GM21723 (cell line): ENCODE measurements around the gene NUDT16.

ENCODE experiments used
- ATAC-seq: cut with Tn5 transposase; IDR thresholded peaks from one replicate; pipeline ENCODE4 v1.9.1; 2021; ENCODE audit warnings: mild to moderate bottlenecking, moderate library complexity; ENCODE audit not compliant: unreplicated experiment

The NUDT16 gene

DNA sequence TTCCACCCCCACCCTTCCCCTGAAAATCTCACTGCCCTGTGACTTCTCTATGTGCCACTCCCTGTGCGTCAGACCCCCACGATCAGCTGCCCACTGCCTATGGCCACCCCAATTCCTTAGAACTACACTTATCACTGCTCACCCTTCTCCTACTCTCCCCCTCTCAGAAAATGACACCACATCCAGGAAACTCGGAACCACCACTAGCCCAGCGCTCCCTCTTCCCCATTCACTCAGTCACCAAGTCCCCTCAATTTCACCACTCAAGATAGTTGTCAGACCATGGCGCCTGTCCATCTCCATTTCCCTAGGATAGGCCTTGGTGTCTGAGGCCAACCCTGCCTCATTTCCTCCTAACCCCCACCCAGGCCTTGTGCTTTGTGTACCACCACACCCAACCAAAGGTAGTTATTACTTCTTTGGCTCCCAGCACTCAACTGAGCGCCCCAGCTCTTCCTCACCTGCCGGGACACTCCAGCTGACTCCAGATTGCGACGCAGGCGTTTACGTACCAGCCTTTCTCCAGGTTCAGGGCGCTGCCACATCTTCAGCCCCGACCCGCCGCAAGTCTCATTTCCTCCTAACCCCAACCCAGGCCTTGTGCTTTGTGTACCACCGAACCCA lies 641 bp upstream of the NUDT16 start:
- ATAC-seq = peak; percentile 23

DNA sequence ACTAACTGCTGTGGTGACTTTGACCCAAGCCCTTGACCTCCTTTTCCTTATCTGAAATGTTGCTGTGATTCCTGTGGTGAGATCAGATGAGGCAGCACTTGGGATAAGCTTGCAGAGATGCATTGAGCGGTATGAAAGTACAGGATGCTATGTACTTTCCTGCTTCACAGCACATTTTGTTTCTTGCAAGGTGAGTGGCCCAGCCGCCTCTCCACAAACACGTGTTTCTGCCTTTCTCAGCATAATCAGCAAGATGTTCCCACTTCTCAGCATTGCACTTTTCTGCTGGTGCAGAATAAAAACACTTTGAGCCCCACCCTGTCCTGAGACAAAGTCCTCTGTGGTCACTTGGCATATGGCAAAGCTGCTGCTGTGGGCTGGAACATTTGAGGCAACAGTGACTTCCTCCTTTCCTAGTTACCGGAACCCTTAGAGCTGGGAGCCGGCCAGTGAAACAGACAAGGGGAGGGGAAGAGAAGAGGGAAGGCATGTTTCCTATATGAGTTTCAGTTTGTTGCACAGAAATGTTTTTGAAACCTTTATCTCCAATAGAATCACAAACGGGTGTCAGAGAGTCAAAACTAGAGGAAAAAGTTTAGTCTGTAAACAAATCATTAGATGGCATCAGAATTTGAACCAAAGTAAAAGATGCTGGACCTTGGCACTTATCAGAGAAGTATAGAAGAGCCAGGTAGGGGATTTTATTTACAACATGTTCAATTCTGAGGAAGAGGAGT lies 5.0 kb downstream of the NUDT16 start:
- ATAC-seq = no peak

DNA sequence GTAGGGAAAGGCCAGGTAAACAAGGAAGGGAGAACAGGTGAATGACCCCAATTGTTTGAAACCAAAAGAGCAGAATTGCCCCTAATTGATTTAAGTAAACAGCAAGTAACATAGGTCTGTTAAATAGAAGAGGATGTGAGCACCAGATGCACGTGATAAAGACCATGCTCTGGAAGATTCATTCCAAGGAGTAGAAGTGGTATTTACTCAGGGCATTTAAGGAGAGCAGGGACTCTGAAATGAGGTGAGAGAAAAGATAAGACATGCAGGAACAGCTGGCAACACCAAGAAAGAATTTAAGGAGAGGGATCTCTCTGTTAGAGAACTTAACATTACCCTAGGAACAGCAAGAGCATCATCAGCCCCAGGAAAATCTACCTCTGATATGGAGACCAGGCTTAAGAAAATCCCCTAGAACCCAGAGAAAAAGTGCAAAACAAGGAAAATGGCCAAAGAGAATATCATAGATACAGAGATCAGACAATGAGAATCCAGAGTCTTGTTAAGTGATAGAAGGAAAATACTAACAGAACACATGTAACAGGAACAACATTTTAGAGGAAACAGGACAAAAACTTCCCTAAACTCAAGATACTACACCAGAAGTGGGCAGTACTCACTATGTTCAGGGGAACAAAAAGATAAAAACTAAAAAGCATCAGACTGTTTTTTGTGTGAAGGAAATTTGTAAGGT lies 6.4 kb downstream of the NUDT16 start:
- ATAC-seq = no peak

DNA sequence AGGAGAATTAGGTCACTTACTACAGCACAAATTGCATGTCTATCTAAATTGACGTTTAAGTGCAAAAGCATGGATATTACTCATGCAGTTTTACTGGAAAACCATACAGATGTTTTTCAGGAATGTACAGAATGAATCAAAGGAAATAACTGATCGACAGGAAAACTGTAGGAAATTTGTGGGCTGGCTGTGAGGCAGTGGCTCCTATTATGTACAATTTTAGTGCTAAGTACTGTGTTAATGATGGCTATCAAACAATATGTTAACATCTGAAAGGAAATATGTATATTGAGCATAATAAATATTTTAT lies 6.9 kb downstream of the NUDT16 start:
- no peak for ATAC-seq

DNA sequence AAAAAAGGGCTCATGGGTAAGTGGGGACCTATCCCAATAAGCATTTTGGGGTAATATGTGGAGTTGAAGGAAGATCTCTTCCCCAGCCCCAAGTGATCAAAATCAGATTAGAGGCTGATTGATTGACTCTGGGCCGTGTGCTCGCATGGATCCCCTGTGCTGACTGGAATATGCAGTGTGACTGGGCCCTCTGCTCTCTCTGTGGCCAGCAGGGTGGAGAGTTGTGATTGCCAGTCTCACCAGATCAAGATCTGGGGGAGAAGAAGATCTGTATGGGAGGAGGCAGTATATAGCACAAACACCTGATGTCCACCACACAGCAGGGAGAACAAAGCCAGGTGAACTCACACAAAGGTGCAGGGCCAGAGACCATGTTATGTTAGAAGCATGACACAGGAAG lies 8.8 kb downstream of the NUDT16 start:
- ATAC-seq = no peak

DNA sequence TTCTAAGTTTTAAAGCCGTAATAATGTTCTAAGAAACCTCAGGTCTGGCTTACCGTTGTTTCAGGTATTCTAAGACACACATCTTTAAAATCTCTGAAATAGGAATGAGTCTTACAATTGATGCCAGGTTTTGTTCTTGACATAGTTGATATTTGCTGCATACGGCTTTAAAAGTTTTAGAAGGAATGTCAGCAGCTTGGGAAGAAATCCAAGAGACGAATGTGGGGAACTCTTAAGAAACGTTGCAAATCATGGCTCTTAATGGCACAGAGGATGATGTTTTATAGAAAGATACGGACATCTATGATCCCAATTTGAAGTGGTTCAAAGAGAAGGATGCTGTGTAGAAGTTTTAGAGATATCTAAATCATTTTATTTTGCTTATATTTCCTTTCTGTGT lies 11.5 kb downstream of the NUDT16 start:
- ATAC-seq = no peak

- ATAC-seq = no peak
These were observed 12.3 kb downstream of the NUDT16 start for GRCh38 chr3:131393868-131394267.

- no peak for ATAC-seq
These were observed 12.8 kb downstream of the NUDT16 start for GRCh38 chr3:131394400-131394799.

- ATAC-seq = no peak
These were observed 14.6 kb downstream of the NUDT16 start for GRCh38 chr3:131396170-131396569.

DNA sequence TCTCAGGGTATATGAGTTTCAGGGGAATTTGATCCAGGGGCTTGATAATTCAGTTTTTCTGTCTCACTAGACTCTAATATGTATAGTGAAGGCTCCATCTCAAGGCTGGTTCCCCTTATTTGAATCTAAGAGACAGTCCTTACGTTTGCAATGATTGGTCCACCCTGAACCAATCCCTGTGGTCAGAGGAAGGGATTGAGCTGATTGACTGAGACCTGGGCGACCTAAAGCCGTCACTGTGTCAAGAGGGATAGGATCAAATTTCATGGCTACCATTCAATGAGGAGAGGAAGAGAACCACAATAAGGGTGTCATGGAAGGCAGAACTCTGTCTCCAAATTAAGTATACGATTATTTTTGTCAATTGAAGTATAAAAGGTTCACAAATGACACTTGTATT lies 16.3 kb downstream of the NUDT16 start:
- ATAC-seq = no peak

- ATAC-seq = no peak
These were observed 20.4 kb downstream of the NUDT16 start for GRCh38 chr3:131401978-131402377.

DNA sequence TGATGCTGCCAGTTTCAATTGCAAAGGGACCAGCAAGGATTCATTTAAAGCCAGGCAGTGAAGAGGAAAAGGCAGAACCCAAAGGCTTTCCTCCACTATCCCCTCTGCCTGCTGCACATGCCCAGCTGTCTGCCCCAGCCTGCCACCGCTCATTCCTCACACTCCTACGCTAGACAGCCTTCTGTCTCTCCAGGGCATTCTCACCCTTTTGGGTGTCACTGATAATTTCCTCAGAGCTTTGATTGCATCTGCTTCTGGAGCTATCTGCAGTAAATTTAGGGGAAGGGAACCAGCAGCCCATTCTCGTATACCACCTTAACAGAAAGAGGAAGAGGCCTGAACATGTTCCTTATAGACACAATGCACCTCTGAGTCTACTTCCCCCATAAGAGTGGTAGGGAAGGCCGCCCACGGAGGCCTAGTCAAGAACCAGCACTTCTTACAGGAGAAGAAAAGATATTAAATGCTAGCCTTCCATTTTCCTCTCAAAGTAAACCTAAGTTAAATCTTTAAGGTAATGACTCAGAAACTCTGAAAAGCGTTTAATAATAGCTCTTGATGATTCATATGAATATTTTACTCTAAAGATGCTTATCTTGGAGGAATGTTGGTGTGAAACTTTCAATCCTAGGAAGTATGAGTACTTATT lies 20.9 kb downstream of the NUDT16 start:
- no peak for ATAC-seq

DNA sequence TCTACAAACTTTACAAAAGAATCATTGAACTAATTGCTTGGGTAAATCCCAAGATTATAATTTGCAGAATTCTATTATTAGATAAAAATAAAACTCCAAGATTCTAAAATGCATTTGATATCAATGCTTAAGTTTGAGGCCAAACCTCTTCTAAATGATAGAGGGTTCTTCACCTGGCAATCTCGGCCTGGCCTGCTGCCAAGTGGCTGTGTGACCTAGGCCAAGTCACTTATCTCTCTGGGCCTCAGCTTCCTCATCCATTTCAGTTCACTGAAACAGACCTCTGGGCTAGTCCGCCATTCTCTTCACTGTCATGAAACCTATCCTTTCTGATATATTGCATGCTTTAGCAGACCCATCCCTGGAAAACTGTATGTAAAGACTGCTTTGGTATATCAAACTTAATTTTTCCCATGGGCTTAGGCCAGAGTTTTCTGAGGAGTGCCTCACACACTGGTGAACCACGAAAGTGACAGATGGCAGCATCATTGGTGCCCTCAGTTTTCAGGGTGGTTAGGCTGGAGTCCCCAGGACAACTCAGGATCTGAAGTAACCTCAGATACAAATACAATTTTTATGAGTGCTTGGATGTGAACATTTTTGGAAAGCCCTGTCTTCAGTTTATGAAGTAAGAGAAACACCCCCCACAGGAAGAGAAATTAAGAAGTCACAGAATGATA lies 21.8 kb downstream of the NUDT16 start:
- no peak for ATAC-seq

DNA sequence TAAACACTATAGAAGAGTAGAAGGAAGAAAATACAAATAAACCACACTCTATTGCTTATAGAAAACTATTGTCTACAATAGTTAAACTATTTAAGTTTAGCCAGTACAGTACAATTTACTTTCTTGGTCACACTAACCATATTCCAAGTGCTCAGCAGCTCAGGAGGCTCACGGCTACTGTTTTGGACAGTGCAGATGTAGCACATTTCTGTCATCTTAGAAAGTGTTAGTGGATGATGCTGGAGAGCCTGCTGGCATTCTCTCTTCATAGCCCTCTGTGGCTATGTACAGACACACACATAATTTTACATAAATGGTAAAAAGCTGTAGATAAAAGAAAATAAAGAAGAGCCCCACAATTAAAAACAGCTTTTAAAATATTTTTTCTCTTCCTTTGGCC lies 23.8 kb downstream of the NUDT16 start:
- ATAC-seq = no peak

DNA sequence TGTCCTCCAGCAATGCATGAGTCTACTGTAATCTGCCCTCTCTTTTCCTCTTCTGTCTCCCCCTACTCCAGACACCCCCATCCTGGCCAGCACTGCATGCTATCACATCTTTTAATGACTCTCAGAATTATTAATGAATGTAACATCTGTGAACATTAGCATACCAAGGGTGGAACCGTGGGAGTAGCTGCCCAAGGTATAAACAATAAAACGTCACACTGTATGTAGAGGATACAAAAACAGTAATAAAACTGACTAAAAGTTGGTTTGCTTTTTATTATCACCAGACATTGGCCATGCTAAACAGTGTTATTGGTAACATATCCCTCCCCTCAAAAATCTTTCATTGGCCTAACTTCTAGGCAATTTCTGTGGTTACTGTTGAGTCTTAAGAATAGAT lies 24.7 kb downstream of the NUDT16 start:
- no peak for ATAC-seq

- ATAC-seq = no peak
These were observed 36.2 kb downstream of the NUDT16 start for GRCh38 chr3:131417751-131418150.

- no peak for ATAC-seq
These were observed 39.7 kb downstream of the NUDT16 start for GRCh38 chr3:131421301-131421700.

GRCh38 chr3:131421957-131422498 lies 40.5 kb downstream of the NUDT16 start:
- no peak for ATAC-seq

DNA sequence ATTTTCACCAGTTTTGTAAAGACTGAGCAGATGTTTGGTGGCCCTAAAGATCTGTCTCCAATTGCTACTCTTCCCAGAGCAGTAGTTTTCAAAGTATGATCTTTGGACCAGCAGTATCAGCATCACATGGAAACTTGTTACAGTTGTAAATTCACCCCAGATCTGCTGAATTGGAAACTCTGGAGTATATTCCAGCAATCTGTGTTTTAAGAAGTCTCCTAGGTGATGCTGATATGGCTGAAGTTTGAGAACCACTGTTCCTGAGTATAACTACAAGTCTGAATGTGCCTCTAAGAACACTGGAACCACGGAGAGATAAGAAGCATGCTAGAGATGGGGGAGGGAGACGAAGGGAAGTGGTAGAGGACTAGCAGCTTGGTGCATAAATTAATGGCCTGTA lies 45.7 kb downstream of the NUDT16 start:
- ATAC-seq = no peak

DNA sequence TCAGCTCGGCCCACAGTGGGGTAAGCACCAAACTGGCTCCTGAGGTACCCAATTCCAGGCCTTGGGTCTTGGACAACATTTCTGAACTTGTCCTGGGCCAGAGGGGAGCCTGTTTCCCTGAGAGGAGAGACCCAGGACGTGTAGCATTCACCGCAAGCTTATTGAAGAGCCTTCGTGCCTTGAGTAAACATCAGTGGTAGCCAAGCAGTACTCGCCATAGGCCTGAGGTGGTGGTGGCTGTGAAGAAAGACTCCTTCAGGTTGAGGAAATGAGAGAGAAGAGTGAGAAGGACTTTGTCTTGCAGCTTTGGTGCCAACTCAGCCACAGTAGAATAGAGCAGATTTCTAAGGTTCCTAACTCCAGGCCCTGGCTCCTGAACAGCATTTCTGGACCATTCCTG lies 50.2 kb downstream of the NUDT16 start:
- ATAC-seq = no peak

DNA sequence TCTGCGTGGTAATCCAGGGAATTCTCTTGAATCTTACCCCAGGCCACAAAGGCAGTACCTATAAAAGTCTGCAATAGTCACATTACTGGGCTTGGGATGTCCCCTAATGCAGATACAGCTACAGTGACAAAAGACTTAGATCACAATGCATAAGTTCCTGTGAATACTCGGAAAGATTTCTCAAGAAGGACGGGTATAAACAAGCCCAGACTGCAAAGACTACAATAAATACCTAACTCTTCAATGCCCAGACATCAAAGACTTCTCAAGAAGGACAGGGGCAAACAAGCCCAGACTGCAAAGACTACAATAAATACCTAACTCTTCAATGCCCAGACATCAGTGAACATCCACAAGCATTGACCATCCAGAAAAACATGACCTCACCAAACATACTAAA lies 50.9 kb downstream of the NUDT16 start:
- no peak for ATAC-seq
